Liver (tissue), 9 donors: ENCODE results near the gene ENAH. TPM values are rescaled to one million over a fixed set of nuclear protein-coding genes. Genes with fewer than 3 reads are reported as not detected.
"Not testable (repeated sequence)": the region's sequence is repeated elsewhere in the genome, so short reads cannot be mapped to it uniquely, and the experiment has no call there.

Experiments used
- DNase-seq: peaks from one replicate; pipeline ENCODE4 v3.0.0-alpha.2; 2017; ENCODE audit warnings: low spot score
- H3K27ac ChIP-seq, 2 donors: one replicate each; pipeline ENCODE4 v1.7.0; 2013; ENCODE audit warnings: inconsistent platforms in 2 of 2, low read length in 2 of 2, control low read depth in 1 of 2, low read depth in 1 of 2, mild to moderate bottlenecking in 1 of 2
- H3K27me3 ChIP-seq, 4 donors: one replicate each; pipeline versions ENCODE4 v1.6.1 to v1.7.0; 2013; ENCODE audit warnings: low read length in 3 of 4, inconsistent platforms in 1 of 4, mild to moderate bottlenecking in 1 of 4, moderate library complexity in 1 of 4; ENCODE audit not compliant: control insufficient read depth in 4 of 4, insufficient read depth in 4 of 4
- H3K36me3 ChIP-seq, 4 donors: one replicate each; pipeline versions ENCODE4 v1.6.1 to v1.7.0; 2013; ENCODE audit warnings: low read length in 3 of 4, mild to moderate bottlenecking in 3 of 4, low read depth in 1 of 4, moderate library complexity in 1 of 4; ENCODE audit not compliant: control insufficient read depth in 4 of 4, insufficient read depth in 3 of 4
- H3K4me1 ChIP-seq, 4 donors: one replicate each; pipeline versions ENCODE4 v1.6.1 to v1.7.0; 2013; ENCODE audit warnings: low read length in 3 of 4, mild to moderate bottlenecking in 3 of 4, moderate library complexity in 1 of 4; ENCODE audit not compliant: control insufficient read depth in 4 of 4, insufficient read depth in 4 of 4
- H3K4me3 ChIP-seq, 3 donors: one replicate each; pipeline versions ENCODE4 v1.6.1 to v1.7.0; 2013; ENCODE audit warnings: low read length in 3 of 3, control low read depth in 1 of 3, low read depth in 1 of 3, mild to moderate bottlenecking in 1 of 3
- H3K9ac ChIP-seq, 2 donors: one replicate each; pipeline ENCODE4 v1.7.0; 2013; ENCODE audit warnings: low read length in 2 of 2, mild to moderate bottlenecking in 2 of 2, moderate library complexity in 2 of 2, control low read depth in 1 of 2, low read depth in 1 of 2
- H3K9me3 ChIP-seq, 4 donors: one replicate each; pipeline versions ENCODE4 v1.6.1 to v1.7.0; 2013; ENCODE audit warnings: low read length in 3 of 4; ENCODE audit not compliant: control insufficient read depth in 4 of 4
- ATF3 ChIP-seq: IDR thresholded peaks from 2 replicates; pipeline ENCODE4 v1.6.1; 2016; ENCODE audit warnings: antibody characterized with exemption
- CTCF ChIP-seq: fragments of 150-350 bp; IDR thresholded peaks from 2 replicates; pipeline ENCODE4 v1.5.1; 2017; ENCODE audit warnings: improper control_type of control experiment, low read depth, low read length; ENCODE audit not compliant: missing input control
- EGR1 ChIP-seq, 2 donors: IDR thresholded peaks; 2 replicates each; pipeline ENCODE4 v1.6.1; 2016 to 2018; ENCODE audit warnings: antibody characterized with exemption in 2 of 2, low read depth in 2 of 2
- FOXA1 ChIP-seq: IDR thresholded peaks from 2 replicates; pipeline ENCODE4 v1.6.1; 2016; ENCODE audit warnings: antibody characterized with exemption
- FOXA2 ChIP-seq: IDR thresholded peaks from 2 replicates; pipeline ENCODE4 v1.6.1; 2016; ENCODE audit warnings: antibody characterized with exemption
- GABPA ChIP-seq, 2 donors: IDR thresholded peaks in 1 of 2; conservative IDR thresholded peaks in 1 of 2; 2 replicates each; pipeline ENCODE4 v1.6.1; 2016; ENCODE audit warnings: antibody characterized with exemption in 2 of 2, mild to moderate bottlenecking in 1 of 2, moderate library complexity in 1 of 2
- HNF4A ChIP-seq, 2 donors: conservative IDR thresholded peaks; 2 replicates each; pipeline ENCODE4 v1.6.1; 2016; ENCODE audit warnings: antibody characterized with exemption in 2 of 2, mild to moderate bottlenecking in 2 of 2
- HNF4G ChIP-seq: IDR thresholded peaks from 2 replicates; pipeline ENCODE4 v1.6.1; 2016; ENCODE audit warnings: antibody characterized with exemption
- JUND ChIP-seq, 2 donors: IDR thresholded peaks; 2 replicates each; pipeline ENCODE4 v1.6.1; 2016; ENCODE audit warnings: antibody characterized with exemption in 2 of 2
- MAX ChIP-seq: IDR thresholded peaks from 2 replicates; pipeline ENCODE4 v1.6.1; 2016; ENCODE audit warnings: antibody characterized with exemption
- REST ChIP-seq: IDR thresholded peaks from 2 replicates; pipeline ENCODE4 v1.6.1; 2016; ENCODE audit warnings: antibody characterized with exemption, mild to moderate bottlenecking
- RXRA ChIP-seq, 2 donors: IDR thresholded peaks; 2 replicates each; pipeline ENCODE4 v1.6.1; 2017 to 2018; ENCODE audit warnings: antibody characterized with exemption in 2 of 2, mild to moderate bottlenecking in 1 of 2
- TAF1 ChIP-seq: conservative IDR thresholded peaks from 2 replicates; pipeline ENCODE4 v1.6.1; 2016; ENCODE audit warnings: antibody characterized with exemption, mild to moderate bottlenecking
- YY1 ChIP-seq: IDR thresholded peaks from 2 replicates; pipeline ENCODE4 v1.6.1; 2016; ENCODE audit warnings: antibody characterized with exemption, mild to moderate bottlenecking
- ZBTB33 ChIP-seq: IDR thresholded peaks from 2 replicates; pipeline ENCODE4 v1.6.1; 2016; ENCODE audit warnings: antibody characterized with exemption
- WGBS: extraction: QIAGEN DNeasy Blood & Tissue Kit; methylation state at CpG from one replicate; pipeline ENCODE4 v1.1.7; 2013; 5-methylcytosine and 5-hydroxymethylcytosine counted together
- polyA plus RNA-seq, 2 donors: library from polyadenylated mRNA; stranded (reverse) in 1 of 2; unstranded in 1 of 2; fragments of 200-250 nt in 1 of 2; fragments of >200 nt in 1 of 2; fragmentation: Nextera tagmentation in 1 of 2; extraction: Ambion mirVana in 1 of 2; gene quantifications; one replicate each; pipeline versions ENCODE4 v1.2.1 to v1.2.3, GENCODE V29; 2013 to 2015
- total RNA-seq, 2 donors: library from RNA; depleted of rRNA; stranded (reverse); fragments of >200 nt; gene quantifications; one replicate each; pipeline ENCODE4 v1.2.3, GENCODE V29; 2014
- donor health status: healthy.
- donor health status: healthy.
- donor health status: healthy.
- donor health status: healthy.
- donor health status: healthy.

The ENAH gene
- total and polyA plus RNA-seq, 4 donors, result 2.8 to 8.4 (median 4.5) TPM

GRCh38 chr1:225511828-225512381 is 141.0 kb downstream of the ENAH start:
- Histone ChIP-seq H3K36me3 (no peaks in the 10 kb centered on the region), H3K9me3 (no peaks in the 10 kb centered on the region), H3K27ac (no peak overlapping the region), H3K4me3 (no peak overlapping the region), H3K4me1 (no peaks in the 10 kb centered on the region), H3K27me3 (no peaks in the 10 kb centered on the region), H3K9ac (no peak overlapping the region)
- TF ChIP-seq FOXA1 (no peak), HNF4A (conservative IDR thresholded peaks at IDR 0.05) (no peak), FOXA2 (no peak), YY1 (no peak), ATF3 (no peak), CTCF (no peak), JUND (IDR thresholded peaks at IDR 0.05) (no peak), ZBTB33 (no peak), RXRA (IDR thresholded peaks at IDR 0.05) (no peak)
- 88% methylated on average over 4 of the region's 4 CpGs for WGBS
- DNase-seq, result no peak

- DNase-seq, H3K9me3 ChIP-seq, H3K36me3 ChIP-seq, H3K4me1 ChIP-seq, H3K27ac ChIP-seq, H3K27me3 ChIP-seq, H3K4me3 ChIP-seq, H3K9ac ChIP-seq: not testable (repeated sequence)
- 96% methylated on average over 2 of the region's 2 CpGs for WGBS
These were observed 142.2 kb downstream of the ENAH start for GRCh38 chr1:225510740-225511139.

- no peak for DNase-seq
- H3K36me3 ChIP-seq, result peaks cover 0 to 2% (median 0%) of the 10 kb centered on the region in 4 donors
- no peak overlapping the region for H3K27ac ChIP-seq
- WGBS, result 91% methylated on average over 3 of the region's 3 CpGs
- no peak overlapping the region for H3K4me3 ChIP-seq
- no peak for TF ChIP-seq ZBTB33
- TF ChIP-seq RXRA (IDR thresholded peaks at IDR 0.05), result no peak
- no peak for TF ChIP-seq TAF1
- TF ChIP-seq FOXA2, result no peak
- TF ChIP-seq ATF3, result no peak
- no peak for TF ChIP-seq REST
- no peak for TF ChIP-seq HNF4A (conservative IDR thresholded peaks at IDR 0.05)
- TF ChIP-seq MAX, result no peak
- no peak for TF ChIP-seq HNF4G
- no peak for TF ChIP-seq EGR1 (IDR thresholded peaks at IDR 0.05; ENCODE audit: low read depth in 2 of 2)
- TF ChIP-seq GABPA (IDR thresholded peaks at IDR 0.05 in 1 of 2, conservative IDR thresholded peaks at IDR 0.05 in 1 of 2), result no peak
- no peaks in the 10 kb centered on the region for H3K27me3 ChIP-seq
- no peaks in the 10 kb centered on the region for H3K4me1 ChIP-seq
- no peak overlapping the region for H3K9ac ChIP-seq
- H3K9me3 ChIP-seq, result no peaks in the 10 kb centered on the region
These were observed 143.2 kb downstream of the ENAH start for GRCh38 chr1:225509770-225510169.
